GM18907 (cell line): ENCODE measurements around the gene NUAK2.

ENCODE experiments used
- ATAC-seq: cut with Tn5 transposase; IDR thresholded peaks from one replicate; pipeline ENCODE4 v1.9.1; 2021; ENCODE audit warnings: mild to moderate bottlenecking, moderate library complexity; ENCODE audit not compliant: unreplicated experiment

Gene NUAK2

GRCh38 chr1:205258719-205259118, 62.8 kb downstream of the NUAK2 start:
- no peak for ATAC-seq

- ATAC-seq = no peak
Measured at GRCh38 chr1:205258261-205258691, 63.3 kb downstream of the NUAK2 start.

GRCh38 chr1:205257735-205258134, 63.8 kb downstream of the NUAK2 start:
- ATAC-seq = no peak

GRCh38 chr1:205256951-205257625, 64.5 kb downstream of the NUAK2 start:
- no peak for ATAC-seq

GRCh38 chr1:205255941-205256780, 65.4 kb downstream of the NUAK2 start:
- no peak for ATAC-seq
